ENCODE data around the gene SGTA. TPM values are rescaled to one million over a fixed set of nuclear protein-coding genes. Genes with fewer than 3 reads are reported as not detected.
"Not testable (repeated sequence)": the region's sequence is repeated elsewhere in the genome, so short reads cannot be mapped to it uniquely, and the experiment has no call there.

The SGTA gene
- total RNA-seq, 1 donor from 2014 or later = 47.2 TPM

DNA sequence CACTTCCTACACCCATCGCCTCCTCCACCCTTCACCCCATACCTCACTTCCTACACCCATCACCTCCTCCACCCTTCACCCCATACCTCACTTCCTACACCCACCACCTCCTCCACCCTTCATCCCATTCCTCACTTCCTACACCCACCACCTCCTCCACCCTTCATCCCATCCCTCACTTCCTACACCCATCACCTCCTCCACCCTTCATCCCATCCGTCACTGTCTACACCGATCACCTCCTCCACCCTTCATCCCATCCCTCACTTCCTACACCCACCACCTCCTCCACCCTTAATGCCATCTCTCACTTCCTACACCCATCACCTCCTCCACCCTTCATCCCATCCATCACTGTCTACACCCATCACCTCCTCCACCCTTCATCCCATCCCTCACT, 69.9 kb downstream of the SGTA start:
- DNase-seq (ENCODE audit: low read depth) = not testable (repeated sequence)

DNA sequence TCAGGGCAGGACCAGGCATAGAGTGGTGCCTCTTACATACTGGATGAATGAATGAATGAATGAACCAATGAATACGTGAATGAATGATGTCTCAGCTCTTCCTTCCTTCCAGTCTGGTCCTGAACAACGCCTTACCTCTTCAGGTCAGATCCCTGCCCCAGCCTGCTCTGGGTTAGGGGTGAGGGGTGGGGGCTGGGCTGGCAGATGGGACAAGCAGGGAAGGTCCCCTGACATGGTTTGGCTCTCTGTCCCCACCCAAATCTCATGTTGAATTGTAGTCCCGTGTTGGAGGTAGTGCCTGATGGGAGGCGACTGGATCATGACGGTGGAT, 71.2 kb downstream of the SGTA start:
- no peak for DNase-seq (ENCODE audit: low read depth)

DNA sequence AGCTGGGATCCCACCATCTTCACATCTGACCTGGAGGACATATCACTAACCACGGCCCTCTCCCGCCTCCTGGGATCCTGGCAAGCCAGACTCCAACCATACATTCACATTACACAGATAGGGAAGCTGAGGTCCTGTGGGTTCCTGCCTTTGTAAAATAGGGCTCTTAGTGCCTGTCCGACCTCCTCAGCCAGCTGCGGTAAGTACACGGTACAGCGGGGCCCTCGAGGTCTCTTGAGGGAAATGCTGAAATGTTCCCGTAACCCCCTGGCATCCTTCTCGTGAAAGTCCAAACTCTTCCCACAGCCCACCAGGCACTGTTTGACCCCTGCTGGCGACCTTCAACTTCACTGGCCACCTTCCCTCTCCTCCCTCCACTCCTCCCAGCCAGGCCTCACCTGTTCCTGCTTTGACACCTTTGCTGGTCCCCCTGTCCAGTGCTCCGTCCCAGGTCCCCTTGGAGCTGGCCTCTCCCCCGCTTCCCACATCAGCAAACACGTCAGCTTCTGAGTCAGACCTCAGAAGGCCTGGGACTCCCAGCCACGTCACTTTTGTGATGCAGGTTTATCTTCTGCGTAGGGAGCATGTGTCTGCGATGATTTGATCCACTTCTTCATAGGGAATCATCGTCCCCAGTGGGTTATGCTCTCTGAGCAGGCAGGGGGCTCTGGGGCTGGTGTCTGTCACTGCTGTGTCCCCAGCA, 71.8 kb downstream of the SGTA start:
- no peak for DNase-seq (ENCODE audit: low read depth)

DNA sequence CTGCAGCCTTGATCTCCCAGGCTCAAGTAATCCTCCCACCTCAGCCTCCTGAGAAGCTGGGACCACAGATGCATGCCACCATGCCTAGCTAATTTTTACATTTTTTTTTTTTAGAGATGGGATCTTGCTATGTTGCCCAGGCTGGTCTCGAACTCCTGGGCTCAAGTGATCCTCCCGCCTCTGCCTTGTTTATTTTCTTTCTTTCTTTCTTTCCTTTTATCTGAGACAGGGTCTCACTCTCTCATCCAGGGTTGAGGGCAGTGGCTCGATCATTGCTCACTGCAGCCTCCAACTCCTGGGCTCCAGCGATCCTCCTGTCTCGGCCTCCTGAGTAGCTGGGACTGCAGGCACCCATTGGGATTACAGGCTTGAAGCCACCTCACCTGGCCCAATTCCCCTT, 76.8 kb downstream of the SGTA start:
- no peak for DNase-seq (ENCODE audit: low read depth)

Other genes starting within 250 kb of the SGTA start
- 1.8 TPM in 1 of 2 replicates, not detected in the other for gene GNG7, start 80.6 kb downstream of the SGTA start, total RNA-seq
- 0.15 TPM in 1 of 2 replicates, not detected in the other for gene DIRAS1, start 61.9 kb downstream of the SGTA start, total RNA-seq
- 30.8 and 31.6 TPM in 2 replicates for gene SLC39A3, start 43.3 kb downstream of the SGTA start, total RNA-seq
- 73.8 and 80.8 TPM in 2 replicates for gene THOP1, start 2.2 kb upstream of the SGTA start, total RNA-seq
- gene ZNF554, start 36.6 kb upstream of the SGTA start, total RNA-seq = 3.3 and 7.7 TPM in 2 replicates
- 8.7 and 18.3 TPM in 2 replicates for gene ZNF555, start 58.2 kb upstream of the SGTA start, total RNA-seq
- 0.94 and 1.0 TPM in 2 replicates for gene ZNF556, start 84.1 kb upstream of the SGTA start, total RNA-seq
- gene ZNF57, start 117.7 kb upstream of the SGTA start, total RNA-seq = 9.4 and 10.6 TPM in 2 replicates
- gene ZNF77, start 161.7 kb upstream of the SGTA start, total RNA-seq = 3.3 and 7.0 TPM in 2 replicates
- gene TLE6, start 194.3 kb upstream of the SGTA start, total RNA-seq = 0.69 and 1.6 TPM in 2 replicates
- 15.0 and 15.8 TPM in 2 replicates for gene TLE2, start 246.0 kb upstream of the SGTA start, total RNA-seq

All from renal cortical epithelial cell (primary cell).